Epidermal melanocyte (primary cell): Measurements from ENCODE around the gene MTERF1.
"Not testable (repeated sequence)": the region's sequence is repeated elsewhere in the genome, so short reads cannot be mapped to it uniquely, and the experiment has no call there.

Source experiments
- DNase-seq: peaks from one replicate; pipeline ENCODE4 v3.0.0; 2011; ENCODE audit warnings: low spot score; ENCODE audit not compliant: insufficient read length

Gene MTERF1, protein sequence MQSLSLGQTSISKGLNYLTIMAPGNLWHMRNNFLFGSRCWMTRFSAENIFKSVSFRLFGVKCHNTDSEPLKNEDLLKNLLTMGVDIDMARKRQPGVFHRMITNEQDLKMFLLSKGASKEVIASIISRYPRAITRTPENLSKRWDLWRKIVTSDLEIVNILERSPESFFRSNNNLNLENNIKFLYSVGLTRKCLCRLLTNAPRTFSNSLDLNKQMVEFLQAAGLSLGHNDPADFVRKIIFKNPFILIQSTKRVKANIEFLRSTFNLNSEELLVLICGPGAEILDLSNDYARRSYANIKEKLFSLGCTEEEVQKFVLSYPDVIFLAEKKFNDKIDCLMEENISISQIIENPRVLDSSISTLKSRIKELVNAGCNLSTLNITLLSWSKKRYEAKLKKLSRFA

DNA sequence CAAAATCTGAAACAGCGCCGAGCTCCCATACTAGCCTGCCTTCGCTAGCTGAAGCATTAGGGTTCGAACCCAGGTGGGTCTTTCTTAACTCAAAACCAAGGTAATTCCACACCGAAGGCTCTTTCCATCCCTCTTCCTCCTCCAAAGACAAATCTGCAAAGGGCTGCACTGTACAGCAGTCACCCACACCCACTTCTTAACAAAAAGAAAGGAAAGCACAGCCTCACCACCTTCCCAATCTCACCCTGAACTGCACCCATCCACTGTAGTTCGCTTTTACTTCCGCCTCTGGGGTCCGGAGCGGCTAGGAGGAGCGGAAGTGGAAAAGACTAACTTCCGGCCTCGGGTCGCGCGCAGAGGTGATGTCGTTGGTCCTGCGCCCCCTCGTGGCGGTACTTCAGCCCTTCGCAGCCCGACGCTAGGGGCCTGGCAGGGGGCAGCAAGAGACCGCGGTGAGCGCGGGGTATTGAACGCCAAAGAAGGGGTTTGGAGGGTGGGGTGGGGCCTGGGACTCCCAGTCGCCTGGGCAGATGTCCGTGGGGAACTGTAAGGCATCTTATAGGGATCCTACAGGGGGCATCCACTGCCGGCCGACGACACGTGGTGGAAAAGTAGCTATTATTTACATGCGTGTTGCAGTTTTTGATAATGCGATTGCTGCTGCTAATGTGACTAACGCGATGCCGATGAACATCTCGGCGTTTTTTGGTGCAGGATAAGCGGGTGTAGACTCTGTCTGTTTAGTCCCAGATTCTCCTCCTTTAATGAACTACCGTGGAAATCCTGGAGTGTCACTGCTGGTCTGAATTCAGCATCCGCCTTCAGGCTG lies at the start of gene MTERF1:
TSS of gene MTERF1 (minus strand) at position 290 of the 829 bp plus-strand sequence. CDS start 619 bp downstream, outside the sequence.
- DNase-seq = peak; percentile 74

DNA sequence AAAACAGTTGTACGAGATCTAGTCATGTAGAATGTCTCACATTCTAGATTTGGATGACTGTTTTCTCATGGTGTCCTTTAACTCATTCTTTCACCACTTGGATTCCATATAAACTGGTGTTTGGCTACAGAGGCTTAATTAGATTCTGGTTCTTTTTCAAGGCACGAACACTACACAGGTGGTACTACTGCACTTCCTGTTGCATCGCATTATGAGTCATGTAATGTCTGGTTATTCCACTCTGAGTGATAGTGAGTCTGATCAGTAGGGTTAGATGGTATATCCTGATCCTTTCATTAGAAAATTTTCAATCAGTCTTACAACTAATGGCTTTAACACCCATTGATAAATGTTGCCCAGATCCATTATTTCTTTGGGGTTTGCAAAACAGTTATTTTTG lies 49.0 kb upstream of the MTERF1 start:
- DNase-seq = no peak

DNA sequence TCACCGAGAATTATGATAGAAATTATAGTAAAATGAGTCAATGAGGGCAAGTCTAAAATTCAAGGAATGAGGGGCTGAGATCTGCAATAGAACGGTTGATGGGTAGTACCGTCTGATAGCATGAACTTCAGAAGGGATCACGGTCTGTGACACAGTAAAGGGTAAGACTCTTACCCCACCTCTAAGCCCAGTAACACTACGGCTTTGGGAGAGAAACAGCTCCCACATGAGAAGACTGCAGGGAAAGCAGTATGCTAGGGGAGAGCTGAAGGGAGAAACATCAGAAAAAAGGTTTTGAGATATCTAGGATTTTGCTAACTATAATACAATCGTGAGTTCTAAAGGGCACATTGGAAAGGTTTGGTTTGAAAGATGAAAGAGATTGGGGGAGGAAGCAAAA lies 47.4 kb upstream of the MTERF1 start:
- DNase-seq = no peak

DNA sequence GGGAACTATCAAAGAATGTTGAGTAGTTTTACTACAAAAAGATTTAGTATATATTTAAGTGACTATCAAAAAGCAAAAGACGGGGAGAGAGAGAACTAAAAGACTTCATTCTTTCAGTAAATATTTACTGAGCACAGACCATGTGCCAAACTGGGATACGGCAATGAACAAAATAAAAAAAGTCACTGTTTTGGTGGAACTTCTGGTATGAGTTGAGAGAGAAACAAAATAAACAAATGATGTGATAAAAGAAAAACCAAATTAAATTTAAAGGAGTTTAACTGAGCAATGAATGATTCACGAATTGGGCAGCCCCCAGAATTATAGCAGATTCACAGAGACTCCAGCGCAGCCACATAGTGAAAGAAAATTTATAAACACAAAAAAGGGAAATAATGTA lies 42.4 kb upstream of the MTERF1 start:
- DNase-seq = no peak

DNA sequence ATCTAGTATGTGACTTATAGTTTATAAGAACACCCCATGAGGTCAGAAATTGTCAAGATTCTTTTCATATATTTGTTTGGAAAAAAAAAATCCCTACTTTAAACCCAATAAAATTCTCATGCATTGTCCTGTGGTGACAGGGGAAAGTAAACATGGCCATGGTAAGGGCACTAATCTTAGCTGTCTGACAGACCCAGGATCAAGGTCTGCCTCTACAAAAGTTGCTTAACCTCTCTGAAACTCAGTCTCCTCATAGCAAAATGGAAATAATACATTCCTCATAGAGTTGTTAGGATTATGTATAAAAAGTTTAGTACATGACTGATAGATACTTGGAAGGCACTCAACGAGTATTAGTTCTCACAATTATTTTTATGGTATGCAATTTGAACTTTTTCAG lies 37.9 kb upstream of the MTERF1 start:
- no peak for DNase-seq

DNA sequence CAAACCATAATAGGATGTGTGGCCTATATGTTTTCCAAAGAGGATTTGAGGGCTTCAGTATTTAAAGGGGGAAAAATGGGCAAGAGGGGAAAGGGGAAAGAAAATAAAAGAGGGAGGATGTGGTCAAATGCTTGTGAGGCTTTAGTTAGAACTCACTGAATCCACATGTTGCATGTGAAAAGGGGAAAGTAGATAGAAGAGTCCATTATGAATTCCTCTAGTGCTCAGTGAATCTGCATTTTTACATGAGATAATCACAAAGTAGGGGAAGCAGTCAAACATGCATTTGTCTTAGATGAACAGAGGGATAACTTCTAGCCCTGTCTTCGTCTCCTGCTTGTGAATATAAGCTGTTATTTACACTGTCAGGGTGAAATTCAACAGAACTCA lies 35.5 kb upstream of the MTERF1 start:
- no peak for DNase-seq

DNA sequence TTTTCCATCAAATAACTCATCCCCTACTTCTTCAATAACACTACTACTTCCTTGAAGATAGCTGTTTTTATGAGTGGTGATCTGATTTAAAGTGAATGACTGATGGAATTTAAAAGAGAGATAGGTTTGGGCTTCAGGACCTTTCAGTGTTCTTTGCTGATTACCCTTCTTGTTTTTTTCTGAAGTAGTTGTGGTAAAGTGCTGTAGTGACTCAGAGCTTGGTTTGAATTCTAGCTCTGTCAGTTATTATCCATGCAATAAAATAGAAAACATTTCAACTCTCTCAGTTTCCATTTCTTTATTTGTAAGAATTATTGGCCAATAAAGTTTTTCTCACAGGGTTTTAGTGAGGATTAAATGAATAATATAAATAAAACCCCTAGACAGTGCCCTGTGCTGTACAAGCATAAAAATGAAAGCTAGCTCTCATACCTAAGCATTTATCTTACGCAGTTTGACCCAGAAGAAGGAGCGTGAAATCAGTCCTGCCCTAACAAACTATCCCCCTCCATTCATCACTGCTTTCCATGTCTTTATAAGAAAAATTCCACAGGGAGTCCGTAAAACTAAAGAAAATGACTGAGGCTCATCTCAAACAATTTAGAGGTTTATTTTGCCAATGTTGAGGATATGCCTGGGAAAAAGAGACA lies 35.0 kb upstream of the MTERF1 start:
- no peak for DNase-seq

DNA sequence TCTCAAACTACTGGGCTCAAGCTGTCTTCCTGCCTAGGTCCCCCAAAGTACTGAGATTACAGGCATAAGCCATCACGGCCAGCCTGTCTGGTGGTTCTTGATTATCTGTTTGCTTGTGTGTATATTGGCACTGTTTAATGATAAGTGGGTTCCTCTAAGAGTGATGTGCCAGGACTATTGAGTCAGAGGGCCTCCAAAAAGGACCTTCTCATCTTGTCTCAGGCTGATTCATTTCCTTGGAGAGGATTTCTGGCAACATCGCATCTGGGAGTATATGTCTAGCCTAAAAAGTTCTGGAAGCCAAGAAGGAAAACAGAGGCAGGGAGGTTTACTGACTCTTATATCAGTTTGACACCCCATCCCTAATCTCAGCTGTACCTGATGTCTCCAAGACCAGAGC lies 33.1 kb upstream of the MTERF1 start:
- DNase-seq = no peak

DNA sequence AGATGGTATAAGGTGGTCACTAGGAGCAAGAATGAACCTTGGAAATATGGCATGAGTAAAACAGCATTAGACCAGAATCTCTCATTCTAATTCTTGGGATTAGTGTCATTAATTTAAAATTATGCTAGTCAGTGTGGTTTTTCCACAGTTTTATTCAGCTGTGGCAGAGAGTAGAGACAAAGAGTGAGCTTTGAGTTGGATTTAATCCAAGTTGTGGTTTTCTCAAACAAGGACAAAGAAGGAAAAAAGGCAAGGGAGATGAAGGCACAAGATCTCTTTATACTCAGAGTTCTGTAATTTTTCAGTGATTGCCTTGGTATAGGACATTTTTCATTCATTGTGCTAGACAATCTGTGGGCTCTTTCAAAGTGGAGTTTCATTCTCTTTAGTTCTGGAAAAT lies 32.0 kb upstream of the MTERF1 start:
- DNase-seq = no peak

DNA sequence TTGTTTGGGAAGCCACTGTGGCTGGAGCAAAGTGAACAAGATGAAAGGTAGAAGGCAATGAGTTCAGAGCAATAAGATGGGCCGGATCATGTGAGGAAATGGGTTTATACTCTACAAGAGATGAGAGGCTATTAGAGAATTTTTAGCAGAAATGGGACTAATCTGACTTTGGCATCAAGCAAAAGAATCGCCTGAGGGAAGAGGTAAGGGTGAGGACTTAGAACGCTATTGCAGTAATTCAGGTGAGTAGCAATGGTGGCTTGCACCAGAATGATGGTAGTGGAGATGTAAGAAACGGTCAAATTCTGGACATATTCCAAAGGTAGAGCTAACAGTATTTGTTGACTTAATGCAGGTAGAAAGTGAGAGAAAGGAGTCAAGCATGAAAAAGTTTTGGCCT lies 30.6 kb upstream of the MTERF1 start:
- no peak for DNase-seq

DNA sequence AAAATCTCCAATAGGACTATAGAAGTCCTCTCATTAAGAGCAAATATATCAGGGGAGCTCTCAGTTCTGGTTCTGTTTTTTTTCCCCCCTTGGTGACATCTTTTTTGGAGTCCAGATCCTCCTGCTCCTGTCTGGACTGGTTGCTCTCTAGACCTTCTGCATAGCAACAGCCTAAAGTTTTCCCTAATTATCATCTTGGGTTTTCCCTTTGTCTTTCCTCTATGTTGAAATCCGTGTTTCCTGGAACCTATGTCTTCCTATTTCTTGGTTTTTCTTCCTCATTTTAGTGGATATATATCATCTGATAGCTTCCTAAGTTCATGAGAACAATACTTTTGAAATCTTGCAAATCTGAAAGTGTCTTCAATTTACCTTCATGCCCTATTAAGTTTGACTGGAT lies 29.7 kb upstream of the MTERF1 start:
- no peak for DNase-seq

DNA sequence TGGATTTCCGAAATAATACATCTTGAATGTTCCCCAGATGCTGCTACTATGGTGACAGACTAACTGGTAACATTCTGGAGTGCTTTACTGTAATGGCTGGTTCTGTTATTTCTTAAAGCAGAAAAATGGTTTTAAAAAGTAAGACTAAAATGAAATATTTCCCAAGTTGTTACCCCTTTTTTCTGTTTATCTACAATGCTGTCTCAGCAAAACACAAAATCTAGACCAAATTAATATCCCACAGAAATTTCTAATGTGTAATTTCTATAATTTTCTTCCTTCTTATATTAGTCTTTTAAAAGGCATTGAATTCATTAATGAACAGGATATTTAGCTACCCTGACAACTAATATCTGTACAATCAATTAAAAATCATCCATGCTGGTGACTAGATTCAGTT lies 19.1 kb upstream of the MTERF1 start:
- no peak for DNase-seq

DNA sequence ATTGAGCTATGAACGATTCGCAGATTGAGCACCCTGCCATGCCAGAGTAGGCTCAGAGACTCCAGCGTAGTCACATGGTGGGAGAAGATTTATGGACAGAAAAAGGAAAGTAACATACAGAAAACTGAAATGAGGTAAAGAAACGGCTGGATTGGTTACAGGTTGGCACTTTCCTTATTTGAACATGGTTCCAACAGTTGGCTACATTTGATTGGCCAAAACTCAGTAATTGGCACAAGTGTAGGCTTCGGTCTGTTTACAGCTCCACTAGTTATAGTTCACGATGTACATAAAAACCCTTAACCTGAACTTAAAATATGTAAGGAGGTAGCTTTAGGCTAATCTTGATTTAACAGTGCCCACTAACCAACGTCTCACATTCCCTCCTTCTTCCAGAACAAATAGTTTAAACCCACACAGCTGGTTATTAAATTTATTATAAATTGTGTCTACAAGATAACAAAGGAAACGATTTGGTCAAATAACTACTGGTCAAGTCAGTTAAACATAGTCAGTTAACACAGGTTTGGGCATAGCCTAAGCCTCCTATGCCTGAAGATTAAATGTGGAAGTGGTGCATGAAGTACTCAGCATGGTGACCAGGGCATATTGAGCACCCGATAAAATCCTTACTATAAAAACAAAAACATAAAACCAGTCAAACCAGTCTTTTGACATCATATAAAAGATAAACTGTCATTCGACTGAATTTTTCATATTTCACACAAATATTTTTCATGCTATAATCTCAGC lies 17.9 kb upstream of the MTERF1 start:
- DNase-seq = no peak

DNA sequence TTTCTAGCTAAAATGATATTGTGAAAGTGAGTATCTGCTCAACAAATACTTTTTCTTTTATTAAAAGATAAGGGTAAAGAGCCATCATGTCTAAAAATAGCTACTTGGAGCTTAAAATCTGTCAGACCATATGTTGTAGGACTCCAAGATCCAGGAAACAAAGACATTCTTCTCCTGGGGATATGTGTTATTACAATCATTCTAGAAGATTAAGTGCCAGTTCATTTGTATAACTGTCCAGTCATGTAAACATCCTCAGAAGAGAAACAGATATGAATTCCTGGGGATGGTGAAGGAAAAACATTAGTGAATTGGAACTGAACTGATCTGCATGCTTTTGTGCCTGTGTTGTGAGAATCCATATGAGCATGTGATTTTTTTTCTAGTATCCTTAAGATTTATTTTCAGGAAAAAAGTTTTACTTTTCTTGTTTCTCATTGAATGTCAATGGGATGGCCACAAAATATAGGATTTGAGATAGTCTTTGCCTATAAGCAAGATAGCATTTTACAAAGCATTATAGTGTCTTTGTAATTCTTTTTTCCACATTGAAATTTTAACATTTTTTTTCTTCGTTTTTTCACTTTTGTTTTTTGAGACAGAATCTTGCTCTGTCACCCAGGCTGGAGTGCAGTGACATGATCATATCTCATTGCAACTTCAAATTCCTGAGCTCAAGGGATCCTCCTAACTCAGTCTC lies 14.4 kb upstream of the MTERF1 start:
- no peak for DNase-seq

DNA sequence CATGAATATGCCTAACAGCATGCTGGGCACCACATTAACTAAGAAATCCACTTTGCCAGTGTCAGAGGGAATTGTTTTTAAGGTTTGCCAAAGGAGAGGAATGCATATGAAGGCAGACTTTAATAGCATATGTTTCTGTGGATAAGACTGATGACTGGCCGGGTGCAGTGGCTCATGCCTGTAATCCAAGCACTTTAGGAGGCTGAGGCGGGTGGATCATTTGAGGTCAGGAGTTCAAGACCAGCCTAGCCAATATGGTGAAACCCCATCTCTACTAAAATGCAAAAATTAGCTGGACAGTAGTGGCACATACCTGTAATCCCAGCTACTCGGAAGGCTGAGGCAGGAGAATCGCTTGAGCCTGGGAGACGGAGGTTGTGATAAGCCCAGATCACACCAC lies 13.2 kb upstream of the MTERF1 start:
- not testable (repeated sequence) for DNase-seq

DNA sequence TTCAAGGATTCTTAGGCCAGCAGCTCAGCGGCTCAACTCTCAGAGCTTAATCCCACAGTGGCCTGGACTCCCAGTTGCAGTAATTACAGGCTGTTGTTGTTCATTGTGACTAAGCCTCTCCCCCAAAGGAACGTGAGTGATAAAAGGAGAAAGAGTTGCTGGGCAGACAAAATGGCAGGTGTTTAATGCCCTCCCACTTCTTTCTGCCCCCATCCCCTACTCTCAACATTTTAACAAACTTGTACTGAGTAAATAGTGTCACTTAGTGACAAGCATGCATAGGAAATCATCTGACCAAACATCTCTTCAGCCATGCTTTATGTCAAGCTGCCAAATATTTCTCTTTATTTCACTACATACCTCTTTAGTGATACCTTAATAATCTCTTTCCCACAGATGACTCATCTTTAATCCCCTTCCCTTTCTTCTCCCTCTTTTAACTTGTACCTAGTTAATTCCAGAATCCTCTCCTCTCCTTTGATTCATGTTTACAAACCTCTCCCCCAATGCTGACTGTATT lies 12.4 kb upstream of the MTERF1 start:
- DNase-seq = no peak

DNA sequence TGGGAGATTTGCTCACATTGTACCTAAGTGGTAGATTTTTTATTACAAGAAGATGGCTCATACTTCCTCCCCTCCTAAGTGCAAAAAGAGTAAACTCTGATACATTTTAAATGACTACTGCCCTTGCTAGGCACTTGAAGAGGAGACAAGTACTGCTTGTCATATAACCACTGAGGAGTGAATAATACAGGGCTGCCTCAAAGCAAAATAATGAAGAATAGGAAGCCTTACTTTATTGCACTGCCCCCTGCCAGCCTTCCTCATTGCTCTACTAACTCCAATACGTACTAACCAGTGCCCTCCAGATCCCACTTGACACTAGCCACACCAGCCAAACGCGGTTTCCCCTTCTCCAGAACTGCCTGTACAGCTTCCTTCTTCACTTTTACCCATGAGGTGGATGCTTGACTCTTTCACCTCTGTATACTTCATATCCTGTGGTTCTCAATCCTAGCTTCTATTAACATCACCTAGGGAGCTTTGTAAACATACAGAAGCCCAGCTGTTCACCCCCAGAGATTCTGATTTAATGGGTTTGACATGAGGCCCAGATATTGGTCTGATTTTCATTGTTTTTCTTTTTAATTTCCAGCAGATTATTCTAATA lies 11.7 kb upstream of the MTERF1 start:
- DNase-seq = no peak

DNA sequence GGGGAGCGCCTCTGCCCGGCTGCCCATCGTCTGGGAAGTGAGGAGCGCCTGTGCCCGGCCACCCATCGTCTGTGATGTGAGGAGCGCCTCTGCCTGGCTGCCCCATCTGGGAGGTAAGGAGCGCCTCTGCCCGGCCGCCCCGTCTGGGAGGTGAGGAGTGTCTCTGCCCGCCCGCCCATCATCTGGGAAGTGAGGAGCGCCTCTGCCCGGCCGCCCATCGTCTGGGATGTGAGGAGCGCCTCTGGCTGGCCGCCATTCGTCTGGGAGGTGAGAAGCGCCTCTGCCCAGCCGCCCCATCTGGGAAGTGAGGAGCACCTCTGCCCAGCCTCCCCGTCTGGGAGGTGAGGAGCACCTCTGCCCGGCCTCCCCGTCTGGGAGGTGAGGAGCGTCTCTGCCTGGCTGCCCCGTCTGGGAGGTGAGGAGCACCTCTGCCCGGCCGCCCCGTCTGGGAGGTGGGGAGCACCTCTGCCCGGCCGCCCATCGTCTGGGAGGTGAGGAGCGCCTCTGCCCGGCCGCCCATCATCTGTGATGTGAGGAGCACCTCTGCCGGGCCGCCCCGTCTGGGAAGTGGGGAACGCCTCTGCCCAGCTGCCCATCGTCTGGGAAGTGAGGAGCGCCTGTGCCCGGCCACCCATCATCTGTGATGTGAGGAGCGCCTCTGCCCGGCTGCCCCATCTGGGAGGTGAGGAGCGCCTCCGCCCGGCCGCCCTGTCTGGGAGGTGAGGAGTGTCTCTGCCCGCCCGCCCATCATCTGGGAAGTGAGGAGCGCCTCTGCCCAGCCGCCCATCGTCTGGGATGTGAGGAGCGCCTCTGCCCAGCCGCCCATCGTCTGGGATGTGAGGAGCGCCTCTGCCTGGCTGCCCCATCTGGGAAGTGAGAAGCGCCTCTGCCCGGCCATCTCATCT lies 8.0 kb upstream of the MTERF1 start:
- not testable (repeated sequence) for DNase-seq
